ENCODE data around the gene MGAT4A. TPM values are rescaled to one million over a fixed set of nuclear protein-coding genes. Genes with fewer than 3 reads are reported as not detected.

The MGAT4A gene
- total and polyA plus RNA-seq, 2 of the 8 experiments (the other 6 are each of a cell fraction or from before 2014, with no cell fraction given): 1.4 to 7.7 TPM

DNA sequence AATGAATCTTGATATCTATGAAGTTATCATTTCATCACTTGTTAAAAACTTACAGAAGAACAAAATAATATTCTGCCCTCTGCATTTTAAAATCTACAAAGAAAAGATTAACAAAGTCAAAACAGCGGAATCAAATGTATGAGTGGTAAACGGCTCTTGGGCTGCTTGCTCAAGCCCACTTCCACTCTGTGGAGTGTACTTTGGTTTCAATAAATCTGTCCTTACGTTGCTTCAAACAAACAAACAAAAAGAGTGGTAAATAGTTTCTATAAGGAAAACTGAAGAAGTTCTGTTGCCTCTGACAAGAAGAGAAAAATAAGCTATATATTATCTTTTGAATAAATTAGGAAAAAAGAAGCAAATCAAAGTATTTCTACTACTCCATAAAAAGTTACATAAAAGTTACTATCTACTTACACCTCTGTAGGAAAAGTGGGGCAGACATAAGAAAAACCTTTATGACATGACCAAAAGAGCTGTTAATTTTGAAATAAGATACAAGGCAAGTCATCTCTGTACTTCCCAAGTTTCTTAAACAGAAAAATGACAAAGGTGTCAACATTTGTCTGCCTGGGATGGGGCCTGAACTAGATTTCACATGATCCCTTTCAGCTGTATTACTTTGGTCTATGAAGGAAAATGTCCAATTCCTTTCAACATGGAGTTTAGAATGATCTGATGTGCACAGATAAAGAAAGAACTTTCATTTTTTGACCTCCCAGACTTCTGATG is 56.5 kb downstream of the MGAT4A start:
- Histone ChIP-seq H2BK15ac (ENCODE audit: low read length) (no peak overlapping the region), H2AK5ac (ENCODE audit: low read depth, low read length) (no peak overlapping the region), H3K14ac (ENCODE audit: insufficient read length) (no peak overlapping the region), H4K5ac (ENCODE audit: insufficient read length, low read depth, low read length) (no peak overlapping the region), H2BK120ac (replicated peaks; ENCODE audit: low read depth, low read length) (no peak overlapping the region), H3K9ac (replicated peaks in 1 of 4; ENCODE audit: extremely low read depth in 1 of 4, low read depth in 3 of 4, low read length in 3 of 4) (no peak overlapping the region), H3K4ac (replicated peaks; ENCODE audit: insufficient read length, low read depth, low read length) (no peak overlapping the region), H3K56ac (replicated peaks; ENCODE audit: insufficient read length, low read depth, low read length) (no peak overlapping the region), H3K23me2 (ENCODE audit: low read depth, low read length) (no peaks in the 10 kb centered on the region), H4K20me1 (replicated peaks in 1 of 2; ENCODE audit: control insufficient read depth in 1 of 2, insufficient read depth in 2 of 2, low read length in 2 of 2) (no peaks in the 10 kb centered on the region), H3K4me2 (ENCODE audit: insufficient read depth in 1 of 2, low read depth in 2 of 2, low read length in 2 of 2) (no peak overlapping the region), H2BK20ac (ENCODE audit: low read length) (no peak overlapping the region), H3K79me2 (ENCODE audit: control insufficient read depth in 1 of 2, insufficient read depth in 2 of 2, low read length in 2 of 2) (no peaks in the 10 kb centered on the region), H3K36me3 (ENCODE audit: control insufficient read depth in 2 of 4, insufficient read depth in 4 of 4, low read length in 3 of 4) (no peaks in the 10 kb centered on the region), H3K27me3 (replicated peaks in 1 of 4; ENCODE audit: control insufficient read depth in 3 of 4, extremely low read depth in 1 of 4, insufficient read depth in 3 of 4, low read length in 3 of 4) (no peaks in the 10 kb centered on the region), H3K4me3 (ENCODE audit: extremely low read depth in 1 of 4, insufficient read depth in 2 of 4, low read depth in 3 of 4, low read length in 4 of 4) (no peak overlapping the region), H2BK12ac (ENCODE audit: low read depth, low read length) (no peak overlapping the region), H2AFZ (ENCODE audit: low read length) (no peak overlapping the region), H3K27ac (ENCODE audit: low read depth, low read length) (no peak overlapping the region), H2BK5ac (ENCODE audit: low read depth, low read length) (no peak overlapping the region), H3K79me1 (ENCODE audit: low read depth, low read length) (no peaks in the 10 kb centered on the region), H4K8ac (ENCODE audit: extremely low read depth, insufficient read depth, low read length) (no peak overlapping the region), H4K91ac (replicated peaks; ENCODE audit: insufficient read length, low read length) (no peak overlapping the region), H3K18ac (ENCODE audit: extremely low read depth, low read length) (no peak overlapping the region), H3K23ac (ENCODE audit: insufficient read length) (no peak overlapping the region), H3K9me3 (ENCODE audit: insufficient read depth in 2 of 2, low read depth in 1 of 2, low read length in 1 of 2) (peaks cover 0 to 8% of the 10 kb centered on the region in 2 experiments; a peak in 2 of 4 replicates), H3K4me1 (replicated peaks in 1 of 4; ENCODE audit: control insufficient read depth in 3 of 4, insufficient read depth in 4 of 4, low read length in 3 of 4) (no peaks in the 10 kb centered on the region)
- DNase-seq (ENCODE audit: low read depth in 1 of 2, low spot score in 2 of 2): no peak
- FAIRE-seq: no peak
- ChIA-PET CTCF (ENCODE audit: partially characterized antibody) (interaction anchor here (0.8 kb wide), 1 partner anchor 13 kb away, joined by 3 read pairs; no protein-coding TSS in a partner anchor), POLR2A (ENCODE audit: partially characterized antibody) (no interaction called here)
- WGBS, 2 experiments (ENCODE audit: extremely low coverage in 1 of 2, insufficient coverage in 1 of 2, insufficient read length in 1 of 2, insufficient replicate concordance in 2 of 2, low coverage in 1 of 2, low lambda C conversion rate in 2 of 2, missing lambda C conversion rate in 1 of 2): 76% methylated on average over 3 of the region's 3 CpGs; no CpG with 5 or more reads in 1 of the 2 experiments
- TF ChIP-seq JUN (IDR thresholded peaks at IDR 0.05; ENCODE audit: low read depth, low read length) (no peak), ASH2L (IDR thresholded peaks at IDR 0.05; ENCODE audit: low read length) (no peak), SIN3A (conservative IDR thresholded peaks at IDR 0.05 in 1 of 2, IDR thresholded peaks at IDR 0.05 in 1 of 2; ENCODE audit: low read depth in 1 of 2, low read length in 2 of 2) (no peak), POLR2A (IDR thresholded peaks at IDR 0.05; ENCODE audit: control extremely low read depth in 1 of 2, low read depth in 2 of 2, low read length in 2 of 2) (no peak), TAF7 (optimal IDR thresholded peaks at IDR 0.05; ENCODE audit: borderline replicate concordance, low read depth, low read length) (no peak), SIRT6 (IDR thresholded peaks at IDR 0.05; ENCODE audit: low read length) (no peak), RNF2 (IDR thresholded peaks at IDR 0.05; ENCODE audit: borderline replicate concordance, low read depth, low read length, missing control alignments, poor library complexity, severe bottlenecking) (no peak), PHF8 (conservative IDR thresholded peaks at IDR 0.05; ENCODE audit: low read depth, low read length) (no peak), KDM1A (IDR thresholded peaks at IDR 0.05; ENCODE audit: borderline replicate concordance, low read length) (no peak), TCF12 (IDR thresholded peaks at IDR 0.05; ENCODE audit: low read depth, low read length) (no peak), RXRA (IDR thresholded peaks at IDR 0.05; ENCODE audit: insufficient read depth, low read depth, low read length) (no peak), FOSL1 (IDR thresholded peaks at IDR 0.05; ENCODE audit: insufficient read depth, low read depth, low read length) (no peak)
- TF ChIP-seq, protein P1, sequence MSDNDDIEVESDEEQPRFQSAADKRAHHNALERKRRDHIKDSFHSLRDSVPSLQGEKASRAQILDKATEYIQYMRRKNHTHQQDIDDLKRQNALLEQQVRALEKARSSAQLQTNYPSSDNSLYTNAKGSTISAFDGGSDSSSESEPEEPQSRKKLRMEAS (IDR thresholded peaks at IDR 0.05): no peak

Data from H1 (cell line).